VCaP (cell line): ENCODE results near the gene TINAGL1.

Source experiments
- H3K27ac ChIP-seq: fragments of 450-650 bp; 2 replicates; pipeline ENCODE4 v1.5.1; 2017
- TF ChIP-seq, protein P1 (sequence below): fragments of 450-650 bp; conservative IDR thresholded peaks from 2 replicates; pipeline ENCODE4 v1.5.1; 2017; ENCODE audit warnings: mild to moderate bottlenecking, moderate library complexity

TINAGL1 gene, protein sequence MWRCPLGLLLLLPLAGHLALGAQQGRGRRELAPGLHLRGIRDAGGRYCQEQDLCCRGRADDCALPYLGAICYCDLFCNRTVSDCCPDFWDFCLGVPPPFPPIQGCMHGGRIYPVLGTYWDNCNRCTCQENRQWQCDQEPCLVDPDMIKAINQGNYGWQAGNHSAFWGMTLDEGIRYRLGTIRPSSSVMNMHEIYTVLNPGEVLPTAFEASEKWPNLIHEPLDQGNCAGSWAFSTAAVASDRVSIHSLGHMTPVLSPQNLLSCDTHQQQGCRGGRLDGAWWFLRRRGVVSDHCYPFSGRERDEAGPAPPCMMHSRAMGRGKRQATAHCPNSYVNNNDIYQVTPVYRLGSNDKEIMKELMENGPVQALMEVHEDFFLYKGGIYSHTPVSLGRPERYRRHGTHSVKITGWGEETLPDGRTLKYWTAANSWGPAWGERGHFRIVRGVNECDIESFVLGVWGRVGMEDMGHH

DNA sequence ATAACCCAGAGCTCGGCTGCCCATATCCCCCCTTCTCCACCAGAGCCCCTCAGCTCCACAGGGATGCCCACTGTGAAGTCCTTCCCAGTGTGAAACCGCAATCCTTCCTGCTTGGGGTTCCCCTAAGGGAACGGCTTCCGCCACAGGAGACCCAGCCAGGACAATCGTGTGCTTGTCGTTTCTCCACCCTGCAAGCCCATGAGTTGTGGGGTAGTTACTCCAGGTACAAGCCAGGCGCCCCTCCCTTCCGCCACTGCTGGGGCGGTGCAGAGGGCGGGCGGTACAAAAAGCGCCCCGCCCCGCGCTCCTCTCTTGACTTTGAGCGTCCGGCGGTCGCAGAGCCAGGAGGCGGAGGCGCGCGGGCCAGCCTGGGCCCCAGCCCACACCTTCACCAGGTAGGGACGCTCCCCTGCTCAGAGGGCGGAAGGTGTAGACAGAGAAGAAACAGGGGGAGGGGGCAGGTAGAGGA is at the start of gene TINAGL1:
TSS of gene TINAGL1 (plus strand) at position 315 of the 469 bp plus-strand sequence. CDS start 634 bp downstream, outside the sequence.
- TF ChIP-seq, protein P1, sequence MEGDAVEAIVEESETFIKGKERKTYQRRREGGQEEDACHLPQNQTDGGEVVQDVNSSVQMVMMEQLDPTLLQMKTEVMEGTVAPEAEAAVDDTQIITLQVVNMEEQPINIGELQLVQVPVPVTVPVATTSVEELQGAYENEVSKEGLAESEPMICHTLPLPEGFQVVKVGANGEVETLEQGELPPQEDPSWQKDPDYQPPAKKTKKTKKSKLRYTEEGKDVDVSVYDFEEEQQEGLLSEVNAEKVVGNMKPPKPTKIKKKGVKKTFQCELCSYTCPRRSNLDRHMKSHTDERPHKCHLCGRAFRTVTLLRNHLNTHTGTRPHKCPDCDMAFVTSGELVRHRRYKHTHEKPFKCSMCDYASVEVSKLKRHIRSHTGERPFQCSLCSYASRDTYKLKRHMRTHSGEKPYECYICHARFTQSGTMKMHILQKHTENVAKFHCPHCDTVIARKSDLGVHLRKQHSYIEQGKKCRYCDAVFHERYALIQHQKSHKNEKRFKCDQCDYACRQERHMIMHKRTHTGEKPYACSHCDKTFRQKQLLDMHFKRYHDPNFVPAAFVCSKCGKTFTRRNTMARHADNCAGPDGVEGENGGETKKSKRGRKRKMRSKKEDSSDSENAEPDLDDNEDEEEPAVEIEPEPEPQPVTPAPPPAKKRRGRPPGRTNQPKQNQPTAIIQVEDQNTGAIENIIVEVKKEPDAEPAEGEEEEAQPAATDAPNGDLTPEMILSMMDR: no peak
- H3K27ac ChIP-seq: no peak within 1 kb of the TSS; the same call in 1 of the 2 replicates

DNA sequence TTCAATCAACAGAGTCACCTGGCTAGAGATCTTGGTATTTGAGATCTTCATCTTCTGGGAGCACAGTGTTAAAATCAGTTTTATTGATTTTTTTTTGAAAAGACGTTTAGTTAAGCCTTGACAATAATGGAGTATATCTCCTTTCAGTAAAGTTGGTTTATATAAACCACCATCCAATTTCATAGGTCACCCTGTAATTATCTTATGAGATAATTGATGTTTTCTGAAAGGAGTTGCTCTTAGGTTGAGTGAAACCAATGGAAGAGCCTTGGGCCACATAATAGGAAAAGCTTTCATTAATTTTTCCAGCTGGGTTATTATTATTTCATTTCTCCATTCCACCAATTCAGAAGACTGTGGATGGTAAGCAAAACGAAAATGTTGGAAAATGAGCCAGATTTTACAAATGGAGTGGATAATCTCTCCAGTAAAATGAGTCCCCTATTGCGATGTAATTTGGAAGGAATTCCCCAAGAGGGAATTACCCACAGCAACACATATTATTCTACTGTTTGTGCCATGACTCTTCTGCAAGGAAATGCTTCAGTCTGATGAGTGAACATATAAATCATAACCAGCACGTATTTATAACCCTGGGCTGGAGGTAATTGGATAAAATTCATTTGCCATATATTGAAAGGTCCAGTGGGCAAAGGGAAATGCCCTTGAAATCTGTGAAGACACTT is 46.2 kb upstream of the TINAGL1 start:
- H3K27ac ChIP-seq: no peak overlapping the region
- TF ChIP-seq, protein P1: no peak

DNA sequence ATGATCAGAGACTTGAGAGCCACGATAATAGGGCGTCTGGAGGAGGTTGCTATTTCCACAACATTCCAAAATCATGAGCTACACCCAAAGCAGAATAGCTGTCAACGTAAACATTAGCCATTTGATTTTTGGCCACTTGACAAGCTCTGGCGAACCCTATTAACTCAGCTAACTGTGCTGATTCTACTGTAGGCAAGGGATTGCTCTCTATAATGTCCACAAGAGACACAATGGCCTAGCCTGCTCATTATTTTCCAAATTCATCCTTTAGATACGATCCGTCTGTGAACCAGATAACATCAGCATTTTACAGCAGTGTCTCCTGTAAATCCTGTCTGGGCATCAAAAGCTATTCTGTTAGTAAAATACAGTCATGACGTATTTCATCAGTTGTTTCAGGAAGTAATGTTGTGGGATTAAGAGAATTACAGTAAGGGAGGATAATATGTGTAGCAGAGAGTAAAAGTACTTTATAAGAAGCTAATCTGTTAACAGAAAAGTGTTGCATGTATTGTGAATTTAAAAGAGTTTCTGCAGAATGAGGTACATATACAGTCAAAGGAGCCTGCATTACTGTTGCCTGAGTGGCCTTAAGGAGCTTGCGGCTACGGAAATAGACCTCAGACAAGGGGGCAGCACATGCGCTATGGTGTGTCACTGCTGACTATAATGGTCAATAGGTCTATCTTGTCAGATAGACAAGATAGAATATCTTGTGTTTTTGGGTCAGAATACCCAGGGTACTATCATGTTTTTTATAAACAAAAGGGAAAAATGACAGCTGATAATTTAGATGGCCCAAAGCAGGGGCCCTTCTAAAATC is 44.9 kb upstream of the TINAGL1 start:
- TF ChIP-seq, protein P1: no peak
- no peak overlapping the region for H3K27ac ChIP-seq

DNA sequence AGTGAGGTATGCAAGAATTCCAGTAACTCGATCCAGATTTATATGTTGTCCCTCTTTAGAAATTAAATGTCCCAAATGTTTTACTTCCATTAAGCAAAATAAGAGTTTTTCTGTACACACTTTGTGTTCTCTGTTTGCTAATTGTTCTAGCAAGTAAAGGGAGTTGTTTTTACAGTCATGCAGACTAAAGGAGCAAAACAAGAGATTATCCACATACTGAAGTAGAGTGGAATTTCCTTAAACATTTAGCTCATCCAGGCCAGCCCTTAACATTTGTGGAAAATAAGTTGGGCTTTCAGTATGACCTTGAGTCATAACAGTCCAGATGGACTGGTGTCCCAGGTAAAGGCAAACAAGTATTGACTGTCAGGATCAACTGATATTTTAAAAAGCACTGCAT is 44.1 kb upstream of the TINAGL1 start:
- H3K27ac ChIP-seq: no peak overlapping the region
- TF ChIP-seq, protein P1: no peak

DNA sequence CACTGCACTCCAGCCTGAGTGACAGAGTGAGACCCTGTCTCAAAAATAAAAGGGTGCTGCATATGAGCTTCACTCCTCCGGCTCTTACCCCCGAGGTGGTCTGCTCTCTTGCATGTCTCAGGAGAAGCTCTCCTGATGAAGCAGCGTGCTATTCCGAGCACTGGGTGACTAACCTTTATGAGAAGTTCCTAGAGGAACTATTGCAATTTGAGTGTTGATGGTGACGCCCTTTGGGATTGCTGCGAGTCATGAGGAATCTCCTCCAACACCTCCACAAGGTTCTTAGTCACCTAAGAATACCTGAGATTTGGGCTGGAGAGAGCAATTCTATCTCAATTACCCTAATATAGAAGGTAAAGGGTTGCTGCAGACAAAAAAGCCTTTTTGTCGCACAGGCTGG is 40.8 kb upstream of the TINAGL1 start:
- TF ChIP-seq, protein P1: no peak
- H3K27ac ChIP-seq: no peak overlapping the region

DNA sequence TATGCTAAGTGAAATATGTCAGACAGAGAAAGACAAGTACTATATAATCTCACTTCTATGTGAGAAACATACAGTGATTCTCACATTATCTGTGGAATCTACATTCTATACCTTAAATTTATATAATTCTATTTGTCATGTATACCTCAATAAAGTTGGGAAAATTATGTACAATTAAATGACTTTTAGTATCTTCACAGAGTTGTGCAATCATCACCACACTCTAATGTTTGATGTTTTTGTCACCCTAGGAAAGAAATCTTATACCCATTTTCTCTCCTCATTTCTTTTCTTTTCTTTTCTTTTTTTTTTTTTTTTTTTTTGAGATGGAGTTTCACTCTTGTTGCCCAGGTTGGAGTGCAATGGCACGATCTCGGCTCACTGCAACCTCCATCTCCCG is 37.0 kb upstream of the TINAGL1 start:
- TF ChIP-seq, protein P1: no peak
- H3K27ac ChIP-seq: no peak overlapping the region
